ENCODE results near the gene PLXDC1.

- TF ChIP-seq CTCF (IDR thresholded peaks at IDR 0.05) (no peak), EZH2 (IDR thresholded peaks at IDR 0.05) (no peak), EZH2phosphoT487 (IDR thresholded peaks at IDR 0.05) (no peak)
These were observed 44.9 kb upstream of the PLXDC1 start for GRCh38 chr17:39196241-39196807.

Measured in neural progenitor cell (in vitro differentiated cells).